Lower leg skin (tissue), 4 donors: ENCODE measurements around the gene IRF8. TPM values are rescaled to one million over a fixed set of nuclear protein-coding genes. Genes with fewer than 3 reads are reported as not detected.

Experiments
- DNase-seq, 2 donors: peaks; one replicate each; pipeline ENCODE4 v3.0.0-alpha.2; 2019; ENCODE audit warnings: low spot score in 2 of 2
- H3K4me3 ChIP-seq: fragments of 200-600 bp; sonication (generic); 2 replicates; pipeline ENCODE4 v1.5.1; 2017; ENCODE audit warnings: mild to moderate bottlenecking, low read depth; ENCODE audit not compliant: poor library complexity, severe bottlenecking
- CTCF ChIP-seq, 3 donors: fragments of 450-650 bp; IDR thresholded peaks; one replicate each; pipeline ENCODE4 v1.5.1; 2016; ENCODE audit warnings: antibody characterized with exemption in 3 of 3, mild to moderate bottlenecking in 3 of 3, moderate library complexity in 2 of 3
- POLR2A ChIP-seq, 2 donors: fragments of 450-650 bp; IDR thresholded peaks; one replicate each; pipeline ENCODE4 v1.6.1; 2016 to 2017; ENCODE audit warnings: antibody characterized with exemption in 2 of 2, mild to moderate bottlenecking in 1 of 2, moderate library complexity in 1 of 2
- WGBS, 2 donors: methylation state at CpG; one replicate each; pipeline ENCODE4 v1.1.5; 2018; 5-methylcytosine and 5-hydroxymethylcytosine counted together
- intact Hi-C: fragments of 100-400 bp; cut with DNase I; formaldehyde crosslinking; loops from one replicate; pipeline ENCODE4 v1.15.0; 2023; ENCODE audit warnings: low total_unique reads
- total RNA-seq, 4 donors: library from RNA; depleted of rRNA; stranded (reverse); fragments of >200 nt; gene quantifications; one replicate each; pipeline ENCODE4 v1.1.0, GENCODE V29; 2016

Gene IRF8
- total RNA-seq, 4 donors from 2014 or later, result 1.5 to 5.7 (median 3.7) TPM

GRCh38 chr16:85921026-85921425, 22.1 kb downstream of the IRF8 start:
- no peak overlapping the region for H3K4me3 ChIP-seq
- intact Hi-C loops, result no loop called here
- DNase-seq, result no peak
- 95 to 96% methylated on average over 14 of the region's 14 CpGs for WGBS, 2 donors
- TF ChIP-seq POLR2A (IDR thresholded peaks at IDR 0.05) (no peak), CTCF (IDR thresholded peaks at IDR 0.05) (no peak)

- no peak overlapping the region for H3K4me3 ChIP-seq
- TF ChIP-seq CTCF (IDR thresholded peaks at IDR 0.05) (no peak), POLR2A (IDR thresholded peaks at IDR 0.05) (no peak)
- WGBS, 2 donors, result 80 to 83% methylated on average over 24 of the region's 24 CpGs
- intact Hi-C loops, result no loop called here
- no peak for DNase-seq
These were observed 24.4 kb downstream of the IRF8 start for GRCh38 chr16:85923153-85924021.

- intact Hi-C loops, result no loop called here
- 23 to 32% methylated on average over 3 of the region's 3 CpGs for WGBS, 2 donors
- H3K4me3 ChIP-seq, result no peak overlapping the region
- TF ChIP-seq CTCF (IDR thresholded peaks at IDR 0.05), result no peak
- TF ChIP-seq POLR2A (IDR thresholded peaks at IDR 0.05), result no peak
- no peak for DNase-seq
These were observed 25.7 kb downstream of the IRF8 start for GRCh38 chr16:85924675-85925074.

- no peak overlapping the region for H3K4me3 ChIP-seq
- WGBS, 2 donors, result 57% methylated on average over 8 of the region's 8 CpGs
- DNase-seq, result no peak
- intact Hi-C loops, result no loop called here
- TF ChIP-seq POLR2A (IDR thresholded peaks at IDR 0.05), result no peak
- TF ChIP-seq CTCF (IDR thresholded peaks at IDR 0.05), result no peak
These were observed 27.4 kb downstream of the IRF8 start for GRCh38 chr16:85926370-85926769.

GRCh38 chr16:85927371-85927770, 28.4 kb downstream of the IRF8 start:
- H3K4me3 ChIP-seq, result no peak overlapping the region
- DNase-seq, result no peak
- intact Hi-C loops, result no loop called here
- TF ChIP-seq POLR2A (IDR thresholded peaks at IDR 0.05) (no peak), CTCF (IDR thresholded peaks at IDR 0.05) (no peak)
- WGBS, 2 donors, result 64% methylated on average over 16 of the region's 16 CpGs
